ENCODE results near the gene ETS2. TPM values are rescaled to one million over a fixed set of nuclear protein-coding genes. Genes with fewer than 3 reads are reported as not detected.

Gene ETS2
- total and polyA plus RNA-seq, 10 of the 15 experiments (the other 5 are each of a cell fraction or from before 2014, with no cell fraction given) = 0.52 to 8.6 (median 3.8) TPM

DNA sequence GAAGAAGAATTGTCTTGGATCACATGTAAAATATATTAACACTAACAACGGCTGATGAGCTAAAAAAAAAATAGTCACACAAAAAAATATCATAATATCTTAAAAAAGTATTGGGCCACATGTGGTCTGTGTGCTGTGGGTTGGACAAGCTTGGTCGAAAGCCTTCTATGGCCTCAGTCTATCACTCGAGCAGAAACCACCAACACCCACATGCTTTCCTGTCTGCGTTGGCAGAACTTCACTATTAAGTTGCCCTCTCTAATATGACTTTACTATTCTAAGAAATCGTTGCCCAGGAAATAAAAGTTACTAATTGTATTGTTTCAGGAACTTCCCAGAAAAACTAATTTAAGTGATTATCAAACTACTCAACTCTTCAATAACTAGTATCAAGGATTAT is 28.2 kb upstream of the ETS2 start (continued):
- TF ChIP-seq, protein P1, sequence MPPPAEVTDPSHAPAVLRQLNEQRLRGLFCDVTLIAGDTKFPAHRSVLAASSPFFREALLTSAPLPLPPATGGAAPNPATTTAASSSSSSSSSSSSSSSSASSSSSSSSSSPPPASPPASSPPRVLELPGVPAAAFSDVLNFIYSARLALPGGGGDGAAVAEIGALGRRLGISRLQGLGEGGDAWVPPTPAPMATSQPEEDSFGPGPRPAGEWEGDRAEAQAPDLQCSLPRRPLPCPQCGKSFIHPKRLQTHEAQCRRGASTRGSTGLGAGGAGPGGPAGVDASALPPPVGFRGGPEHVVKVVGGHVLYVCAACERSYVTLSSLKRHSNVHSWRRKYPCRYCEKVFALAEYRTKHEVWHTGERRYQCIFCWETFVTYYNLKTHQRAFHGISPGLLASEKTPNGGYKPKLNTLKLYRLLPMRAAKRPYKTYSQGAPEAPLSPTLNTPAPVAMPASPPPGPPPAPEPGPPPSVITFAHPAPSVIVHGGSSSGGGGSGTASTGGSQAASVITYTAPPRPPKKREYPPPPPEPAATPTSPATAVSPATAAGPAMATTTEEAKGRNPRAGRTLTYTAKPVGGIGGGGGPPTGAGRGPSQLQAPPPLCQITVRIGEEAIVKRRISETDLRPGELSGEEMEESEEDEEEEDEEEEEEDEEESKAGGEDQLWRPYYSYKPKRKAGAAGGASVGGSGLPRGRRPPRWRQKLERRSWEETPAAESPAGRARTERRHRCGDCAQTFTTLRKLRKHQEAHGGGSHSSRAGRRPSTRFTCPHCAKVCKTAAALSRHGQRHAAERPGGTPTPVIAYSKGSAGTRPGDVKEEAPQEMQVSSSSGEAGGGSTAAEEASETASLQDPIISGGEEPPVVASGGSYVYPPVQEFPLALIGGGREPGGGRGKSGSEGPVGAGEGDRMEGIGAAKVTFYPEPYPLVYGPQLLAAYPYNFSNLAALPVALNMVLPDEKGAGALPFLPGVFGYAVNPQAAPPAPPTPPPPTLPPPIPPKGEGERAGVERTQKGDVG (CRISPR knock-in tag; IDR thresholded peaks at IDR 0.05) = no peak
- TF ChIP-seq TBL1XR1 (IDR thresholded peaks at IDR 0.05; ENCODE audit: low read depth, low read length) (0 out of 2 replicates have a peak, but pooled peaks have one; percentile 13), MTA3 (IDR thresholded peaks at IDR 0.05; ENCODE audit: borderline replicate concordance, low read length) (0 out of 2 replicates have a peak, but pooled peaks have one; percentile 37)

DNA sequence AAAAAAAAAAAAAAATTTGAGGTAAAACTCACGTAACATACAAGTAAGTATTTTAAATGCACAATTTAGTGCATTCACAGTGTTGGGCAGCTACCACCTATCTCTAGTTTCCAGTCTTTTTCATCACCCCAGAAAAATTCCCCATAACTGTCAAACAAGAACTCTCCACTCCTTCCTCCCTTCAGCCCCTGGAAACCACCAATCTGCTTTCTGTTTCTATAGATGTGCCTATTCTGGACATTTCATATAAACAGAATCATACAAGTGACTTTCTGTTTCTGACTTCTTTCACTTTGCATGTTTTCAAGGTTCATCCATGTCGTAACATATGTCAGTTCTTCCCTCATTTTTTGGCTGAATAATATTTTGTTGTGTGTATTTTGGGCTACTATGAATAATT is 24.9 kb upstream of the ETS2 start:
- Histone ChIP-seq H3K79me2 (ENCODE audit: control insufficient read depth, insufficient read depth, low read length) (no peaks in the 10 kb centered on the region), H3K27me3 (replicated peaks in 1 of 2; ENCODE audit: control insufficient read depth in 2 of 2, insufficient read depth in 2 of 2, low read length in 1 of 2) (no peaks in the 10 kb centered on the region), H3K27ac (ENCODE audit: control insufficient read depth, insufficient read depth) (no peak overlapping the region), H3K4me1 (ENCODE audit: control insufficient read depth, insufficient read depth, low read length) (peaks cover 15% of the 10 kb centered on the region), H3K9ac (ENCODE audit: control insufficient read depth, insufficient read depth, low read length) (no peak overlapping the region), H3K36me3 (ENCODE audit: control insufficient read depth in 2 of 2, insufficient read depth in 2 of 2, low read length in 1 of 2) (no peaks in the 10 kb centered on the region), H3K9me3 (replicated peaks; ENCODE audit: control insufficient read depth, insufficient read depth, low read length) (peaks cover 12% of the 10 kb centered on the region), H2AFZ (ENCODE audit: control insufficient read depth, low read depth, low read length) (no peak overlapping the region), H4K20me1 (ENCODE audit: control insufficient read depth, insufficient read depth) (no peaks in the 10 kb centered on the region), H3K4me3 (no peak overlapping the region), H3K4me2 (ENCODE audit: control insufficient read depth, insufficient read depth) (0 out of 2 replicates have a peak overlapping the region, but pooled peaks have one; percentile 14)
- no TSS peak for BruUV-seq (replicated peaks)
- RAD21 ChIA-PET (ENCODE audit: unreplicated experiment) = no interaction called here
- POLR2A ChIA-PET = no interaction called here
- ATAC-seq = peak; percentile 90
- peak; percentile 34 for DNase-seq (ENCODE audit: low read depth, low spot score)
- SMC1A ChIA-PET (ENCODE audit: uncharacterized antibody, unreplicated experiment) = interaction anchor here (0.6 to 1.6 kb wide), 4 partner anchors 9 to 205 kb away, joined by 3 to 4 read pairs (median 4); no protein-coding TSS in a partner anchor
- 6% methylated on average over 2 of the region's 2 CpGs for WGBS (ENCODE audit: insufficient coverage, insufficient replicate concordance, low lambda C conversion rate, missing lambda C conversion rate)
- no peak for FAIRE-seq
- intact Hi-C loops (cut with micrococcal nuclease; ENCODE audit: unreplicated experiment) (loop anchor here (1.0 kb wide), 1 partner anchor 14 kb away; no protein-coding TSS in a partner anchor), in situ Hi-C loops (cut with MboI) (no loop called here)
- CTCF ChIA-PET = no interaction called here
- TF ChIP-seq JUND (IDR thresholded peaks at IDR 0.05; ENCODE audit: low read depth, low read length) (no peak), IRF4 (IDR thresholded peaks at IDR 0.05; ENCODE audit: low read depth, low read length) (no peak), CREB1 (IDR thresholded peaks at IDR 0.05; ENCODE audit: low read depth) (0 out of 2 replicates have a peak, but pooled peaks have one; percentile 13), SREBF1 (IDR thresholded peaks at IDR 0.05; ENCODE audit: low read length) (no peak), GABPA (IDR thresholded peaks at IDR 0.05; ENCODE audit: low read depth) (no peak), EED (IDR thresholded peaks at IDR 0.05; ENCODE audit: low read depth) (peak; percentile 64; the same call in 1 of the 2 replicates), BHLHE40 (IDR thresholded peaks at IDR 0.05; ENCODE audit: borderline replicate concordance in 1 of 2, low read depth in 2 of 2, low read length in 1 of 2) (no peak)
- TF ChIP-seq, protein P2, sequence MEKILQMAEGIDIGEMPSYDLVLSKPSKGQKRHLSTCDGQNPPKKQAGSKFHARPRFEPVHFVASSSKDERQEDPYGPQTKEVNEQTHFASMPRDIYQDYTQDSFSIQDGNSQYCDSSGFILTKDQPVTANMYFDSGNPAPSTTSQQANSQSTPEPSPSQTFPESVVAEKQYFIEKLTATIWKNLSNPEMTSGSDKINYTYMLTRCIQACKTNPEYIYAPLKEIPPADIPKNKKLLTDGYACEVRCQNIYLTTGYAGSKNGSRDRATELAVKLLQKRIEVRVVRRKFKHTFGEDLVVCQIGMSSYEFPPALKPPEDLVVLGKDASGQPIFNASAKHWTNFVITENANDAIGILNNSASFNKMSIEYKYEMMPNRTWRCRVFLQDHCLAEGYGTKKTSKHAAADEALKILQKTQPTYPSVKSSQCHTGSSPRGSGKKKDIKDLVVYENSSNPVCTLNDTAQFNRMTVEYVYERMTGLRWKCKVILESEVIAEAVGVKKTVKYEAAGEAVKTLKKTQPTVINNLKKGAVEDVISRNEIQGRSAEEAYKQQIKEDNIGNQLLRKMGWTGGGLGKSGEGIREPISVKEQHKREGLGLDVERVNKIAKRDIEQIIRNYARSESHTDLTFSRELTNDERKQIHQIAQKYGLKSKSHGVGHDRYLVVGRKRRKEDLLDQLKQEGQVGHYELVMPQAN (conservative IDR thresholded peaks at IDR 0.05) = no peak
- TF ChIP-seq, protein P3, sequence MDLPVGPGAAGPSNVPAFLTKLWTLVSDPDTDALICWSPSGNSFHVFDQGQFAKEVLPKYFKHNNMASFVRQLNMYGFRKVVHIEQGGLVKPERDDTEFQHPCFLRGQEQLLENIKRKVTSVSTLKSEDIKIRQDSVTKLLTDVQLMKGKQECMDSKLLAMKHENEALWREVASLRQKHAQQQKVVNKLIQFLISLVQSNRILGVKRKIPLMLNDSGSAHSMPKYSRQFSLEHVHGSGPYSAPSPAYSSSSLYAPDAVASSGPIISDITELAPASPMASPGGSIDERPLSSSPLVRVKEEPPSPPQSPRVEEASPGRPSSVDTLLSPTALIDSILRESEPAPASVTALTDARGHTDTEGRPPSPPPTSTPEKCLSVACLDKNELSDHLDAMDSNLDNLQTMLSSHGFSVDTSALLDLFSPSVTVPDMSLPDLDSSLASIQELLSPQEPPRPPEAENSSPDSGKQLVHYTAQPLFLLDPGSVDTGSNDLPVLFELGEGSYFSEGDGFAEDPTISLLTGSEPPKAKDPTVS (IDR thresholded peaks at IDR 0.05; ENCODE audit: low read depth, low read length) = no peak
- TF ChIP-seq, protein P4, sequence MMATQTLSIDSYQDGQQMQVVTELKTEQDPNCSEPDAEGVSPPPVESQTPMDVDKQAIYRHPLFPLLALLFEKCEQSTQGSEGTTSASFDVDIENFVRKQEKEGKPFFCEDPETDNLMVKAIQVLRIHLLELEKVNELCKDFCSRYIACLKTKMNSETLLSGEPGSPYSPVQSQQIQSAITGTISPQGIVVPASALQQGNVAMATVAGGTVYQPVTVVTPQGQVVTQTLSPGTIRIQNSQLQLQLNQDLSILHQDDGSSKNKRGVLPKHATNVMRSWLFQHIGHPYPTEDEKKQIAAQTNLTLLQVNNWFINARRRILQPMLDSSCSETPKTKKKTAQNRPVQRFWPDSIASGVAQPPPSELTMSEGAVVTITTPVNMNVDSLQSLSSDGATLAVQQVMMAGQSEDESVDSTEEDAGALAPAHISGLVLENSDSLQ (IDR thresholded peaks at IDR 0.05) = no peak
